GM03348 (cell line): Measurements from ENCODE around the gene ASAP2.

Experiments
- DNase-seq: peaks from one replicate; pipeline ENCODE4 v3.0.0; 2012; ENCODE audit warnings: low spot score

ASAP2 gene

GRCh38 chr2:9231291-9232165, 24.9 kb downstream of the ASAP2 start:
- no peak for DNase-seq

- DNase-seq: no peak
These were observed 25.5 kb downstream of the ASAP2 start for GRCh38 chr2:9232166-9232479.

- DNase-seq: no peak
These were observed 26.3 kb downstream of the ASAP2 start for GRCh38 chr2:9232886-9233285.

- peak; percentile 83 for DNase-seq
These were observed 28.1 kb downstream of the ASAP2 start for GRCh38 chr2:9234680-9235146.

- DNase-seq: peak; percentile 49
These were observed 28.8 kb downstream of the ASAP2 start for GRCh38 chr2:9235147-9236044.

- no peak for DNase-seq
These were observed 29.4 kb downstream of the ASAP2 start for GRCh38 chr2:9236045-9236344.

GRCh38 chr2:9236867-9237266, 30.3 kb downstream of the ASAP2 start:
- no peak for DNase-seq

- no peak for DNase-seq
These were observed 31.2 kb downstream of the ASAP2 start for GRCh38 chr2:9237831-9238230.

- DNase-seq: no peak
These were observed 32.1 kb downstream of the ASAP2 start for GRCh38 chr2:9238591-9239326.

- no peak for DNase-seq
These were observed 33.0 kb downstream of the ASAP2 start for GRCh38 chr2:9239616-9240015.

GRCh38 chr2:9240745-9241144, 34.1 kb downstream of the ASAP2 start:
- DNase-seq: no peak

GRCh38 chr2:9241233-9241632, 34.6 kb downstream of the ASAP2 start:
- DNase-seq: no peak

- DNase-seq: no peak
These were observed 36.7 kb downstream of the ASAP2 start for GRCh38 chr2:9243357-9243756.

- DNase-seq: no peak
These were observed 38.5 kb downstream of the ASAP2 start for GRCh38 chr2:9244985-9245544.

- no peak for DNase-seq
These were observed 40.6 kb downstream of the ASAP2 start for GRCh38 chr2:9247177-9247576.

GRCh38 chr2:9247786-9248185, 41.2 kb downstream of the ASAP2 start:
- no peak for DNase-seq

- DNase-seq: no peak
These were observed 41.8 kb downstream of the ASAP2 start for GRCh38 chr2:9248363-9248762.

- peak; percentile 67 for DNase-seq
These were observed 42.6 kb downstream of the ASAP2 start for GRCh38 chr2:9249020-9249800.

- DNase-seq: peak; percentile 30
These were observed 43.5 kb downstream of the ASAP2 start for GRCh38 chr2:9250091-9250490.

GRCh38 chr2:9250498-9251153, 44.0 kb downstream of the ASAP2 start:
- no peak for DNase-seq
